Colonic mucosa (tissue), 4 donors: ENCODE data around the gene KERA. TPM values are rescaled to one million over a fixed set of nuclear protein-coding genes. Genes with fewer than 3 reads are reported as not detected.

ENCODE experiments used
- DNase-seq: peaks from one replicate; pipeline ENCODE4 v3.0.0-alpha.2; 2020
- H3K27ac ChIP-seq: fragments of 200-600 bp; one replicate; pipeline ENCODE4 v1.8.0; 2021
- H3K27me3 ChIP-seq: fragments of 200-600 bp; one replicate; pipeline ENCODE4 v1.8.0; 2021
- H3K36me3 ChIP-seq: fragments of 200-600 bp; one replicate; pipeline ENCODE4 v1.8.0; 2021
- H3K4me1 ChIP-seq: fragments of 200-600 bp; one replicate; pipeline ENCODE4 v1.8.0; 2021; ENCODE audit warnings: mild to moderate bottlenecking
- H3K4me3 ChIP-seq: fragments of 200-600 bp; one replicate; pipeline ENCODE4 v1.8.0; 2021
- H3K9ac ChIP-seq, 2 donors: one replicate each; pipeline ENCODE4 v1.7.0; 2013; ENCODE audit warnings: control low read depth in 2 of 2, low read depth in 2 of 2, low read length in 2 of 2
- H3K9me3 ChIP-seq: fragments of 200-600 bp; one replicate; pipeline ENCODE4 v1.8.0; 2021
- intact Hi-C: fragments of 100-400 bp; cut with DNase I; formaldehyde crosslinking; loops from one replicate; pipeline ENCODE4 v1.14.1; 2022
- total RNA-seq, 2 donors: library from RNA; stranded (reverse); fragmentation: NEBNext Ultra II Directional in 1 of 2; extraction: Animal tissue kit (Norgen Biotek cat#: 25700) in 1 of 2; gene quantifications; one replicate each; pipeline ENCODE4 v1.2.1, GENCODE V29; 2021
- TF ChIP-seq, protein P1 (sequence below): fragments of 200-600 bp; IDR thresholded peaks from one replicate; pipeline ENCODE4 v1.8.0; 2022; ENCODE audit warnings: antibody characterized with exemption, mild to moderate bottlenecking
- donor health status: healthy.
- donor health status: DM: no; HTN: no; CAD: no.
- donor health status: DM: no; HTN: no; CAD: no.

KERA gene
- total RNA-seq, 2 donors from 2014 or later = not detected

DNA sequence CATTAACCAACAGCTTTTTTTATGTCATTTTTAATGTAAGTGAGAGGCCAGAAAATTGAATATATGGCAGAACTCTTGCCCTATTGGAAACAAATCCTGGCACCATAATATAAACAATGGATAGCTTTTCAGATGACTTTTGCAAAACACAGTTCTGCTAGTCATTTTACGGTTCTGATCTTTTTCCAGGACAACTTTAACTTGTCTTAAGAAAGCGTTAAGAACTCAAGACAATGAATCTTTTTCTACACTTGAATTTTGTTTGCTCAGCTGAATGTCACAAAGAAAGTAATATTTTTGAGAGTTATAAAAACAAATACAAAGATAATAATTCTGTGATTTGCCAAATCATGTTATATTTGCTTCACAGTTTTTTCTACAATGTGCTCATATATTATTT, 13.2 kb downstream of the KERA start:
- DNase-seq = no peak
- H3K4me3 ChIP-seq = no peak overlapping the region
- no peak overlapping the region for H3K27ac ChIP-seq
- H3K9me3 ChIP-seq = no peaks in the 10 kb centered on the region
- H3K9ac ChIP-seq = no peak overlapping the region
- no peaks in the 10 kb centered on the region for H3K36me3 ChIP-seq
- intact Hi-C loops = no loop called here
- no peaks in the 10 kb centered on the region for H3K27me3 ChIP-seq
- no peaks in the 10 kb centered on the region for H3K4me1 ChIP-seq
- TF ChIP-seq, protein P1, sequence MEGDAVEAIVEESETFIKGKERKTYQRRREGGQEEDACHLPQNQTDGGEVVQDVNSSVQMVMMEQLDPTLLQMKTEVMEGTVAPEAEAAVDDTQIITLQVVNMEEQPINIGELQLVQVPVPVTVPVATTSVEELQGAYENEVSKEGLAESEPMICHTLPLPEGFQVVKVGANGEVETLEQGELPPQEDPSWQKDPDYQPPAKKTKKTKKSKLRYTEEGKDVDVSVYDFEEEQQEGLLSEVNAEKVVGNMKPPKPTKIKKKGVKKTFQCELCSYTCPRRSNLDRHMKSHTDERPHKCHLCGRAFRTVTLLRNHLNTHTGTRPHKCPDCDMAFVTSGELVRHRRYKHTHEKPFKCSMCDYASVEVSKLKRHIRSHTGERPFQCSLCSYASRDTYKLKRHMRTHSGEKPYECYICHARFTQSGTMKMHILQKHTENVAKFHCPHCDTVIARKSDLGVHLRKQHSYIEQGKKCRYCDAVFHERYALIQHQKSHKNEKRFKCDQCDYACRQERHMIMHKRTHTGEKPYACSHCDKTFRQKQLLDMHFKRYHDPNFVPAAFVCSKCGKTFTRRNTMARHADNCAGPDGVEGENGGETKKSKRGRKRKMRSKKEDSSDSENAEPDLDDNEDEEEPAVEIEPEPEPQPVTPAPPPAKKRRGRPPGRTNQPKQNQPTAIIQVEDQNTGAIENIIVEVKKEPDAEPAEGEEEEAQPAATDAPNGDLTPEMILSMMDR = no peak

DNA sequence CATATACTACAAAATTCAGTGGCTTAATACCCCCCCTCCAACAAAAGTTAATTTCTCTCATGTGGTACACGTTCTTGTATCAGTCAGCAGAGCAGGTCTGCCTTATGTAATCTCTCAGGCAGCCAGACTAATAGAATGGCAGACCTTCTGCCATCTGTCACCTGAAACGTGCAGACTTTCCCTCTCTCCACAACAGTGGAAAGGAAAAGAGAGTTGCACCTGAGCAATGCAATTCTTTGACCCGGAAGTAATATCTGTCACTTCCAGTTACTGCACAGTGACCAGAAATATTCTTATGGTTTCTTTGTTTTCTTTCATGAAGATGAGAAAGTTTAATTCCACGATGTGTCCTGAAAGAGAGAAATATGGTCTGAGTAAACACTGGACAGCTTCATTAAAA, 14.4 kb downstream of the KERA start:
- Histone ChIP-seq H3K4me1 (no peaks in the 10 kb centered on the region), H3K27ac (no peak overlapping the region), H3K9ac (no peak overlapping the region), H3K27me3 (no peaks in the 10 kb centered on the region), H3K4me3 (no peak overlapping the region), H3K9me3 (no peaks in the 10 kb centered on the region), H3K36me3 (no peaks in the 10 kb centered on the region)
- TF ChIP-seq, protein P1 = no peak
- intact Hi-C loops = no loop called here
- no peak for DNase-seq

DNA sequence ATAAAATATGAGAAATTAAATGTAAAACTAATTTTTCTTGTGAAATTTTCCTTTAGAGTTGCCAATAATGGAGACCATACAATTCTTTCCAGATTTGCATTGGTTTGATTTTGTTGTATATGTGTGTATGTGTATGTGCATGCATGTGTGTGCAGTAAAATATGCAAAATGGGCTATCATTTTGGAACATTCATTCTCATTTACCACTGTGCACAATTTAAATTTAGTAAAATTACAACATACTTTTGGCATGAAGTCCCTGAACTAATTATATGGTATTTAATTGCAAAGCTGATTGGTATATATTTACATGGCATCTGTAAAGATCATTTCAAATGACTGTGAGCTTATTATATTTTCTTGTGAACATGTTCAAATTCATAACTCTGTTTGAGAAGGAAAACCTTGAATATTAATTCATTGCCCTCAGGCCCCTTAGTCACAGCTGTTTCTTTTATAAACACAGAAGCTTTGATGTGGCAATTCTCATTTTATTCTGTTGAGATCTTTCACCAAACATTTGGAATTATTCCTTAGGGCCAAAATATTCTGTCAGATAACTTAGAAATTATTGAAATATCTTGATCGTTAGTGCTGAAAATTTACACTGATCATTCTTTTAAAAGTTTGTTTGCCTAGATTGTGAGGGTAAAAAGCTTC, 17.6 kb downstream of the KERA start:
- no peak overlapping the region for H3K4me3 ChIP-seq
- no peaks in the 10 kb centered on the region for H3K9me3 ChIP-seq
- TF ChIP-seq, protein P1 = no peak
- H3K9ac ChIP-seq = no peak overlapping the region
- no peaks in the 10 kb centered on the region for H3K4me1 ChIP-seq
- no peak overlapping the region for H3K27ac ChIP-seq
- intact Hi-C loops = no loop called here
- no peak for DNase-seq
- no peaks in the 10 kb centered on the region for H3K27me3 ChIP-seq
- no peaks in the 10 kb centered on the region for H3K36me3 ChIP-seq

DNA sequence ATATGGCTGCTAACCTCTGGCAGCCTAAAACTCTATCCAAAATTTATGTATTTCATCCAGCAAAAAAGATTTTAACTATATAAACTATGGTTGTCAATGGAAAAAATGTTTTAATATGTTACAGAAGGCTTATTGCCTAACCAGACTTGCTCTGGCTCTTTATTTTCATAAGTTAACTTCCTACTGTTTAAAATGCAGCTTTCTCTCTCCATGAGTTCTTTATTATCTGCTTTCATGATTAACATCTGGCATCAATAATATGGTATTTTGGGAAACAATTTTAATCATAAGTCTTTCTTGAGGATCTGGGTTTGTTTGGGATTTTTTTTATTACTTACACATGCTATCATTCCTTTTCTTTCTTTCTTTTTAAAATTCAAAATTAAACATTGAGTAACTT, 20.5 kb downstream of the KERA start:
- TF ChIP-seq, protein P1 = no peak
- DNase-seq = no peak
- Histone ChIP-seq H3K9ac (no peak overlapping the region), H3K4me3 (no peak overlapping the region), H3K27ac (no peak overlapping the region), H3K4me1 (no peaks in the 10 kb centered on the region), H3K9me3 (no peaks in the 10 kb centered on the region), H3K36me3 (no peaks in the 10 kb centered on the region), H3K27me3 (no peaks in the 10 kb centered on the region)
- intact Hi-C loops = no loop called here

GRCh38 chr12:91033251-91033650, 24.6 kb downstream of the KERA start:
- Histone ChIP-seq H3K9ac (no peak overlapping the region), H3K27ac (no peak overlapping the region), H3K9me3 (no peaks in the 10 kb centered on the region), H3K27me3 (no peaks in the 10 kb centered on the region), H3K36me3 (no peaks in the 10 kb centered on the region), H3K4me1 (no peaks in the 10 kb centered on the region), H3K4me3 (no peak overlapping the region)
- TF ChIP-seq, protein P1 = no peak
- DNase-seq = no peak
- intact Hi-C loops = no loop called here
